ENCODE data around the gene SUSD5. TPM values are rescaled to one million over a fixed set of nuclear protein-coding genes. Genes with fewer than 3 reads are reported as not detected.

The SUSD5 gene
- total and polyA plus RNA-seq, 2 of the 13 experiments (the other 11 are each of a cell fraction or from before 2014, with no cell fraction given) = not detected

DNA sequence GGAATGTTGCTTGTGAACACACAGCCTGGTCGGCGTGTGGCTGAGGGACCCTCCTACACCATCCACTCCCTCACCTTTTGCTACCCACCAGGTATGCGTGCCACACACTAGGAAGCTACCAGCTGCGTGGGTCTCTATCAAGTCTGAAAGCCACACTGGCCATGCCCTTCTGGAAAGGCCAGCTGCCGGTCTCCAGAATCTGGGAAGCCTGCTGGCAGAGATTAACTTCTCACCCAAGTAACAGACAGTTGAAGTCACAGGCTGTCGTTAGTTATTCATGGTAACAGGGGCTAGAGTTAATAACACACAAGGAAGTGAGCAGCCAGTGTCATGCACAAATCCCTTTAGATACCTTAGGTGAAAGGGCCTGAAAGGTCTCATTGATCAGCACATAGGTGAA lies 48.1 kb downstream of the SUSD5 start:
- TF ChIP-seq ESRRA (CRISPR knock-in tag; IDR thresholded peaks at IDR 0.05; ENCODE audit: low read depth) (no peak), LCORL (IDR thresholded peaks at IDR 0.05) (no peak), LCORL (CRISPR knock-in tag; IDR thresholded peaks at IDR 0.05) (no peak), ZSCAN12 (CRISPR knock-in tag; IDR thresholded peaks at IDR 0.05) (no peak), YEATS4 (CRISPR knock-in tag; IDR thresholded peaks at IDR 0.05; ENCODE audit: borderline replicate concordance) (no peak), NR2C2 (CRISPR knock-in tag; IDR thresholded peaks at IDR 0.05; ENCODE audit: borderline replicate concordance) (no peak), TCF7L2 (IDR thresholded peaks at IDR 0.05; ENCODE audit: low read depth, low read length) (no peak)
- TF ChIP-seq, protein P1, sequence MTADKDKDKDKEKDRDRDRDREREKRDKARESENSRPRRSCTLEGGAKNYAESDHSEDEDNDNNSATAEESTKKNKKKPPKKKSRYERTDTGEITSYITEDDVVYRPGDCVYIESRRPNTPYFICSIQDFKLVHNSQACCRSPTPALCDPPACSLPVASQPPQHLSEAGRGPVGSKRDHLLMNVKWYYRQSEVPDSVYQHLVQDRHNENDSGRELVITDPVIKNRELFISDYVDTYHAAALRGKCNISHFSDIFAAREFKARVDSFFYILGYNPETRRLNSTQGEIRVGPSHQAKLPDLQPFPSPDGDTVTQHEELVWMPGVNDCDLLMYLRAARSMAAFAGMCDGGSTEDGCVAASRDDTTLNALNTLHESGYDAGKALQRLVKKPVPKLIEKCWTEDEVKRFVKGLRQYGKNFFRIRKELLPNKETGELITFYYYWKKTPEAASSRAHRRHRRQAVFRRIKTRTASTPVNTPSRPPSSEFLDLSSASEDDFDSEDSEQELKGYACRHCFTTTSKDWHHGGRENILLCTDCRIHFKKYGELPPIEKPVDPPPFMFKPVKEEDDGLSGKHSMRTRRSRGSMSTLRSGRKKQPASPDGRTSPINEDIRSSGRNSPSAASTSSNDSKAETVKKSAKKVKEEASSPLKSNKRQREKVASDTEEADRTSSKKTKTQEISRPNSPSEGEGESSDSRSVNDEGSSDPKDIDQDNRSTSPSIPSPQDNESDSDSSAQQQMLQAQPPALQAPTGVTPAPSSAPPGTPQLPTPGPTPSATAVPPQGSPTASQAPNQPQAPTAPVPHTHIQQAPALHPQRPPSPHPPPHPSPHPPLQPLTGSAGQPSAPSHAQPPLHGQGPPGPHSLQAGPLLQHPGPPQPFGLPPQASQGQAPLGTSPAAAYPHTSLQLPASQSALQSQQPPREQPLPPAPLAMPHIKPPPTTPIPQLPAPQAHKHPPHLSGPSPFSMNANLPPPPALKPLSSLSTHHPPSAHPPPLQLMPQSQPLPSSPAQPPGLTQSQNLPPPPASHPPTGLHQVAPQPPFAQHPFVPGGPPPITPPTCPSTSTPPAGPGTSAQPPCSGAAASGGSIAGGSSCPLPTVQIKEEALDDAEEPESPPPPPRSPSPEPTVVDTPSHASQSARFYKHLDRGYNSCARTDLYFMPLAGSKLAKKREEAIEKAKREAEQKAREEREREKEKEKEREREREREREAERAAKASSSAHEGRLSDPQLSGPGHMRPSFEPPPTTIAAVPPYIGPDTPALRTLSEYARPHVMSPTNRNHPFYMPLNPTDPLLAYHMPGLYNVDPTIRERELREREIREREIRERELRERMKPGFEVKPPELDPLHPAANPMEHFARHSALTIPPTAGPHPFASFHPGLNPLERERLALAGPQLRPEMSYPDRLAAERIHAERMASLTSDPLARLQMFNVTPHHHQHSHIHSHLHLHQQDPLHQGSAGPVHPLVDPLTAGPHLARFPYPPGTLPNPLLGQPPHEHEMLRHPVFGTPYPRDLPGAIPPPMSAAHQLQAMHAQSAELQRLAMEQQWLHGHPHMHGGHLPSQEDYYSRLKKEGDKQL (CRISPR knock-in tag; IDR thresholded peaks at IDR 0.05; ENCODE audit: low read depth) = no peak
- FAIRE-seq (no peak), DNase-seq (ENCODE audit: low spot score) (no peak), ATAC-seq (no peak)
- Histone ChIP-seq H3K79me2 (ENCODE audit: insufficient read depth, low read length) (no peaks in the 10 kb centered on the region), H3K9me3 (ENCODE audit: low read length) (no peaks in the 10 kb centered on the region), H3K27ac (ENCODE audit: extremely low read length, insufficient read depth, low read length) (no peak overlapping the region), H4K20me1 (ENCODE audit: insufficient read depth, low read length) (no peaks in the 10 kb centered on the region), H3K4me2 (ENCODE audit: low read depth, low read length) (no peak overlapping the region), H3K9ac (ENCODE audit: insufficient read depth, low read depth, low read length) (no peak overlapping the region), H3K36me3 (replicated peaks in 1 of 2; ENCODE audit: control insufficient read depth in 1 of 2, insufficient read depth in 2 of 2, low read length in 2 of 2) (no peaks in the 10 kb centered on the region), H3K4me1 (ENCODE audit: insufficient read depth, low read length) (peaks cover 23% of the 10 kb centered on the region), H3K4me3 (replicated peaks in 1 of 3; ENCODE audit: insufficient read depth in 1 of 3, low read depth in 2 of 3, low read length in 3 of 3) (no peak overlapping the region), H2AFZ (ENCODE audit: low read length) (no peak overlapping the region), H3K27me3 (ENCODE audit: control insufficient read depth in 1 of 2, insufficient read depth in 2 of 2, low read length in 2 of 2) (peaks cover 0 to 8% of the 10 kb centered on the region in 2 experiments; a peak in 1 of 5 replicates)
- intact Hi-C loops (cut with micrococcal nuclease; ENCODE audit: unreplicated experiment) (no loop called here), in situ Hi-C loops (cut with HindIII; ENCODE audit: extremely low pct_ligation_motif_present, low pct_unique_long_range_greater_than_20kb) (no loop called here)
- ChIA-PET CTCF (ENCODE audit: low intra/inter-chr PET ratio, low total read pairs) (no interaction called here), POLR2A (no interaction called here)
- 54% methylated on average over 6 of the region's 6 CpGs for WGBS (ENCODE audit: low lambda C conversion rate)
- no TSS peak for BruUV-seq (replicated peaks)
